Rectal smooth muscle tissue (tissue), 1 donor: ENCODE measurements around the gene CCSER1.
"Not testable (repeated sequence)": the region's sequence is repeated elsewhere in the genome, so short reads cannot be mapped to it uniquely, and the experiment has no call there.

Experiments
- H3K27ac ChIP-seq: one replicate; pipeline ENCODE4 v1.7.0; 2013; ENCODE audit warnings: low read depth, low read length, inconsistent platforms
- H3K27me3 ChIP-seq: one replicate; pipeline ENCODE4 v1.7.0; 2013; ENCODE audit warnings: low read length; ENCODE audit not compliant: control insufficient read depth, insufficient read depth
- H3K36me3 ChIP-seq: one replicate; pipeline ENCODE4 v1.7.0; 2013; ENCODE audit warnings: low read length; ENCODE audit not compliant: control insufficient read depth, insufficient read depth
- H3K4me1 ChIP-seq: one replicate; pipeline ENCODE4 v1.7.0; 2013; ENCODE audit warnings: low read length; ENCODE audit not compliant: control insufficient read depth, insufficient read depth
- H3K4me3 ChIP-seq: one replicate; pipeline ENCODE4 v1.7.0; 2013; ENCODE audit warnings: low read length
- H3K9ac ChIP-seq: one replicate; pipeline ENCODE4 v1.7.0; 2013; ENCODE audit warnings: low read length

CCSER1 gene

DNA sequence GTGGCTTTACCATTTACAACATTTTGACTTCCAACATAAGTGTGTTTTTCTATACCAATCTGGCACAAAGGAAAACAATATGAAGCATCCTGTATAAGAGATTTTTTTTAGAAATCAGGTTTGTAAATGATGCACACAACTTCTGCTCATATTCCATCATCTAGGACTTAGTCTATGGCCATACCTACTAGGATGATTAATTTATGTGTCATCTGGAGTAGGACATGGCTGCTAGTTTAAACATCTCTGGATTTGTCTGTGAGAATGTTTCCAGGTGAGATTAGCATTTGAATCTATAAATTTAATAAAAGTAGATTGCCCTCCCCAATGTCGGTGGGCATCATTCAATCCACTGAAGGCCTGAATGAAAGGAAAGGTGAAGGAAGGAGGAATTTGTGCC is 1493.8 kb downstream of the CCSER1 start:
- H3K27ac ChIP-seq = no peak overlapping the region

GRCh38 chr4:91621446-91621845 is 1494.3 kb downstream of the CCSER1 start:
- H3K27me3 ChIP-seq = no peaks in the 10 kb centered on the region
- no peak overlapping the region for H3K9ac ChIP-seq
- no peak overlapping the region for H3K4me3 ChIP-seq
- no peaks in the 10 kb centered on the region for H3K36me3 ChIP-seq
- H3K4me1 ChIP-seq = no peaks in the 10 kb centered on the region
- H3K27ac ChIP-seq = no peak overlapping the region

More for the DNA sequence above, 1493.8 kb downstream of the CCSER1 start:
- H3K9ac ChIP-seq = no peak overlapping the region
- no peaks in the 10 kb centered on the region for H3K27me3 ChIP-seq
- H3K36me3 ChIP-seq = no peaks in the 10 kb centered on the region
- no peak overlapping the region for H3K4me3 ChIP-seq
- H3K4me1 ChIP-seq = no peaks in the 10 kb centered on the region

DNA sequence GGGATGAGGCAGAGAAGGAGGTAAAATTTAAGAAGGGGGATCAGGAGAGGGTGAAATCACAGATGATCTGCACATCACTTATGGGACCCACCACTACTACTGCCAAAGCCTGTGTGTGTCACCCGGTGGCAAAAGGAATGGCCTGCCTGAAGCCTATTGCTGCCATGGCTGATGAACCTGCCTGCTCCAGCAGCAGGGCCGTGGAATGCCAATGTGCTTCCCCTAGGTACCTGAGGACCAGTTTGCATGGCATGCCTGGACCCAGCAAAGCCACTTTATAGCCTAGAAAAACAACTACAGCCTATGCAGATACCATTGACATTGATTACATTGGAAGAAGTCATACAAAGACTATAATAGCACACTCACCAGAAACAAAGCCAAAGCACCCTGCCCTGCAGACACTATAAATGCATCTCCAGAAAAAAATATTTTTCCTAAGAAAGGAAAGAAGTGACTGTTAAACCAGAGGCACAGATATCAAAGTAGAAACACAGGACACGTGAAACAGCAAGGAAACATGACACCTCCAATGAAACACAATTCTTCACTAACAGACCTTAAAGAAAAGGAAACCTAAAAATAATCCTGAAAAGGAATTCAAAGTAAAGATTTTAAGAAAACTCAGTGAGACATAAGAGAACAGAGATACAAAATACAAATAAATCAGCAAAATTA is 1495.9 kb downstream of the CCSER1 start:
- H3K27ac ChIP-seq = no peak overlapping the region
- no peaks in the 10 kb centered on the region for H3K27me3 ChIP-seq
- no peaks in the 10 kb centered on the region for H3K36me3 ChIP-seq
- no peak overlapping the region for H3K9ac ChIP-seq
- H3K4me3 ChIP-seq = no peak overlapping the region
- no peaks in the 10 kb centered on the region for H3K4me1 ChIP-seq

GRCh38 chr4:91623603-91623967 is 1496.4 kb downstream of the CCSER1 start:
- H3K4me3 ChIP-seq, H3K4me1 ChIP-seq, H3K27me3 ChIP-seq, H3K27ac ChIP-seq, H3K36me3 ChIP-seq, H3K9ac ChIP-seq: not testable (repeated sequence)

- Histone ChIP-seq H3K4me1 (no peaks in the 10 kb centered on the region), H3K27me3 (no peaks in the 10 kb centered on the region), H3K27ac (no peak overlapping the region), H3K4me3 (no peak overlapping the region), H3K36me3 (no peaks in the 10 kb centered on the region), H3K9ac (no peak overlapping the region)
These were observed 1502.9 kb downstream of the CCSER1 start for GRCh38 chr4:91630054-91630453.

DNA sequence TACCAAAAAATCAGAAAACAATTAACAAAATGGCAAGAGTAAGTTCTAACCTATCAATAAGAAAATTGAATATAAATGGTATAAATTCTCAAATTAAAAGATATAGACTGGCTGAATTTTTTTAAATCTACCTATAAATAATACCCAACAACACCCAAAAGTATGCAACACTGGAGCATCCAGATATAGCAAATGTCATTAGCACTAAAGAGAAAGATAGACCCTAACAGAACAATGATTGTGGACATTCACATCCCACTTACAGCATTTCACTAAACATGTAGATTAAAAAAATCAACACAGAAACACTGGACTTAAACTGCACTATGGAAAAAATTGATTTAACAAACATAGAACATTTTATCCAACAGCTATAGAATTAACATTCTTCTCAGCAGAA is 1503.6 kb downstream of the CCSER1 start:
- no peaks in the 10 kb centered on the region for H3K4me1 ChIP-seq
- no peak overlapping the region for H3K9ac ChIP-seq
- no peak overlapping the region for H3K4me3 ChIP-seq
- H3K27ac ChIP-seq = no peak overlapping the region
- no peaks in the 10 kb centered on the region for H3K27me3 ChIP-seq
- H3K36me3 ChIP-seq = no peaks in the 10 kb centered on the region

DNA sequence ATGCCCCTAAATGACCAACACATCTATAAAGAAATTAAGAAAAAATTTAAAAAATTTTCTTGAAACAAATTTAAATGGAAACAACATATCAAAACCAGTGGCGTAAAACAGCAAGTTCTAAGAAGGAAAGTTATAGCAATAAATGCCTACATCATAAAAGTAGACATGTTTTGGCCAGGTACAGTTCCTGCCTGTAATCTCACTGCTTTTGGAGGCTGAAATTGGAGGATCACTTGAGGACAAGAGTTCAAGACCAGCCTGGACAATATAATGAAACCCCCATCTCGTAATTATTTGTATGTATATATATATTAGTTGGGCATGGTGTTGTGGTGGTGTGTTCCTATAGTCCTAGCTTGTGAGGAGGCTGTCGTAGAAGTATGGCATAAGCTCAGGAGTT is 1504.1 kb downstream of the CCSER1 start:
- no peak overlapping the region for H3K27ac ChIP-seq
- no peak overlapping the region for H3K9ac ChIP-seq
- no peaks in the 10 kb centered on the region for H3K27me3 ChIP-seq
- no peaks in the 10 kb centered on the region for H3K4me1 ChIP-seq
- no peaks in the 10 kb centered on the region for H3K36me3 ChIP-seq
- H3K4me3 ChIP-seq = no peak overlapping the region

GRCh38 chr4:91636083-91636482 is 1508.9 kb downstream of the CCSER1 start:
- Histone ChIP-seq H3K9ac (no peak overlapping the region), H3K27me3 (no peaks in the 10 kb centered on the region), H3K4me1 (no peaks in the 10 kb centered on the region), H3K4me3 (no peak overlapping the region), H3K27ac (no peak overlapping the region), H3K36me3 (no peaks in the 10 kb centered on the region)
